HCT116 (cell line): ENCODE results near the gene DYNLRB1. TPM values are rescaled to one million over a fixed set of nuclear protein-coding genes. Genes with fewer than 3 reads are reported as not detected.

Experiments
- ATAC-seq: fragments of 200-7000 bp; cut with Tn5 transposase; 2 replicates; pipeline ENCODE4 v1.9.1; 2020; ENCODE audit warnings: mild to moderate bottlenecking, moderate library complexity
- BruUV-seq: library from RNA; stranded (reverse); fragments of 400-500 nt; replicated peaks from 2 replicates; lab custom pipeline; 2021; lab: Mats Ljungman, UMichigan
- CTCF ChIA-PET: fragments of 300-600 bp; sonication (Branson Sonifier 250); formaldehyde crosslinking; loops from one replicate; lab custom pipeline; 2021; ENCODE audit warnings: antibody characterized with exemption; lab: Charles Lee
- POLR2A ChIA-PET: fragments of 300-600, 350-600 bp; sonication (Branson Sonifier 250); formaldehyde crosslinking; loops from one replicate; lab custom pipeline; 2021; ENCODE audit warnings: antibody characterized with exemption; lab: Charles Lee
- RAD21 ChIA-PET, 2 experiments: fragments of 300-600 bp; sonication (Branson Sonifier 250); formaldehyde crosslinking; loops; one replicate each; lab custom pipeline; 2023; ENCODE audit warnings: low total read pairs in 2 of 2; ENCODE audit not compliant: uncharacterized antibody in 2 of 2, unreplicated experiment in 2 of 2, low non-redundant PET in 1 of 2; lab: Charles Lee
- DNase-seq: peaks from one replicate; pipeline ENCODE4 v3.0.0-alpha.2; 2010; ENCODE audit warnings: low read depth, low spot score
- H2AFZ ChIP-seq: fragments of 200-600 bp; shearing (Covaris generic), sonication (generic); 2 replicates; pipeline ENCODE4 v1.6.1; 2017; ENCODE audit warnings: low read depth, mixed run types, mixed read lengths, antibody characterized with exemption, low read length; ENCODE audit not compliant: poor library complexity, severe bottlenecking
- H3K27ac ChIP-seq: 2 replicates; pipeline ENCODE4 v1.5.1; 2012; ENCODE audit warnings: low read depth, low read length
- H3K27me3 ChIP-seq: fragments of 200-600 bp; sonication (generic); 2 replicates; pipeline ENCODE4 v1.6.1; 2016; ENCODE audit warnings: mixed run types, low read length, mixed read lengths; ENCODE audit not compliant: insufficient read depth
- H3K36me3 ChIP-seq, 2 experiments: fragments of 200-500 bp in 1 of 2; fragments of 200-600 bp in 1 of 2; sonication (Bioruptor generic) in 1 of 2; sonication (generic) in 1 of 2; 2 replicates each; pipeline versions ENCODE4 v1.5.1 to v1.6.1; 2014 to 2016; ENCODE audit warnings: low read length in 2 of 2, inconsistent platforms in 1 of 2, mixed read lengths in 1 of 2, mixed run types in 1 of 2; ENCODE audit not compliant: insufficient read depth in 2 of 2, control insufficient read depth in 1 of 2
- H3K4me1 ChIP-seq, 2 experiments: fragments of 200-600 bp in 1 of 2; sonication (generic) in 1 of 2; 2 replicates each; pipeline versions ENCODE4 v1.5.1 to v1.6.1; 2012 to 2017; ENCODE audit warnings: low read length in 2 of 2, inconsistent platforms in 1 of 2, mild to moderate bottlenecking in 1 of 2, mixed read lengths in 1 of 2, mixed run types in 1 of 2, moderate library complexity in 1 of 2; ENCODE audit not compliant: insufficient read depth in 2 of 2, control insufficient read depth in 1 of 2
- H3K4me2 ChIP-seq: fragments of 200-600 bp; sonication (generic); 2 replicates; pipeline ENCODE4 v1.6.1; 2017; ENCODE audit warnings: mixed run types, low read length, mixed read lengths
- H3K4me3 ChIP-seq, 2 experiments: fragments of 200-600 bp in 1 of 2; sonication (generic) in 1 of 2; replicated peaks in 1 of 2; 2 replicates each; pipeline ENCODE4 v1.5.1; 2011 to 2016; ENCODE audit warnings: low read length in 2 of 2, control low read depth in 1 of 2, low read depth in 1 of 2, mild to moderate bottlenecking in 1 of 2, mixed read lengths in 1 of 2, mixed run types in 1 of 2
- H3K79me2 ChIP-seq: fragments of 200-600 bp; sonication (generic); 2 replicates; pipeline ENCODE4 v1.6.1; 2017; ENCODE audit warnings: mild to moderate bottlenecking, mixed run types, low read length, moderate library complexity, mixed read lengths; ENCODE audit not compliant: insufficient read depth
- H3K9ac ChIP-seq: fragments of 200-600 bp; sonication (generic); 2 replicates; pipeline ENCODE4 v1.6.1; 2016; ENCODE audit warnings: low read length, mixed read lengths
- H3K9me2 ChIP-seq: fragments of 200-600 bp; sonication (generic), shearing (Covaris generic); 2 replicates; pipeline ENCODE4 v1.6.1; 2017; ENCODE audit warnings: mixed run types, mild to moderate bottlenecking, moderate library complexity; ENCODE audit not compliant: insufficient read depth
- H3K9me3 ChIP-seq, 2 experiments: fragments of 200-500 bp in 1 of 2; fragments of 200-600 bp in 1 of 2; sonication (Bioruptor generic) in 1 of 2; sonication (generic) in 1 of 2; 2 replicates each; pipeline ENCODE4 v1.6.1; 2014 to 2017; ENCODE audit warnings: low read length in 2 of 2, mixed read lengths in 2 of 2, inconsistent platforms in 1 of 2, low read depth in 1 of 2, mild to moderate bottlenecking in 1 of 2, mixed run types in 1 of 2, moderate library complexity in 1 of 2; ENCODE audit not compliant: control insufficient read depth in 1 of 2, insufficient read depth in 1 of 2
- H4K20me1 ChIP-seq: fragments of 200-600 bp; sonication (generic), shearing (Covaris generic); 2 replicates; pipeline ENCODE4 v1.6.1; 2017; ENCODE audit warnings: mixed run types, mild to moderate bottlenecking, moderate library complexity; ENCODE audit not compliant: insufficient read depth
- CEBPB ChIP-seq: IDR thresholded peaks from 2 replicates; pipeline ENCODE4 v1.6.1; 2012; ENCODE audit warnings: low read depth
- CTCF ChIP-seq, 3 experiments: fragments of 200-600 bp in 1 of 3; sonication (generic) in 1 of 3; IDR thresholded peaks in 2 of 3; conservative IDR thresholded peaks in 1 of 3; 2 replicates each; pipeline ENCODE4 v1.5.1; 2012 to 2017; ENCODE audit warnings: low read depth in 2 of 3, low read length in 2 of 3, antibody characterized with exemption in 1 of 3, borderline replicate concordance in 1 of 3, control low read depth in 1 of 3, mild to moderate bottlenecking in 1 of 3, mixed read lengths in 1 of 3, mixed run types in 1 of 3, moderate library complexity in 1 of 3; ENCODE audit not compliant: insufficient read depth in 1 of 3
- EGR1 ChIP-seq: IDR thresholded peaks from 2 replicates; pipeline ENCODE4 v1.6.1; 2012; ENCODE audit warnings: low read depth
- EZH2phosphoT487 ChIP-seq: fragments of 200-600 bp; IDR thresholded peaks from 2 replicates; pipeline ENCODE4 v1.6.1; 2018; ENCODE audit warnings: antibody characterized with exemption, borderline replicate concordance
- FOSL1 ChIP-seq: IDR thresholded peaks from 2 replicates; pipeline ENCODE4 v1.6.1; 2012; ENCODE audit warnings: low read depth
- JUND ChIP-seq: IDR thresholded peaks from 2 replicates; pipeline ENCODE4 v1.6.1; 2012
- POLR2A ChIP-seq: IDR thresholded peaks from 2 replicates; pipeline ENCODE4 v1.7.0; 2011; ENCODE audit warnings: borderline replicate concordance; ENCODE audit not compliant: insufficient read depth, insufficient read length; ENCODE audit errors: extremely low read depth
- RAD21 ChIP-seq: IDR thresholded peaks from 2 replicates; pipeline ENCODE4 v1.6.1; 2012; ENCODE audit warnings: low read depth, mild to moderate bottlenecking
- SRF ChIP-seq: IDR thresholded peaks from 2 replicates; pipeline ENCODE4 v1.6.1; 2012; ENCODE audit warnings: low read depth
- YY1 ChIP-seq: IDR thresholded peaks from 2 replicates; pipeline ENCODE4 v1.6.1; 2011; ENCODE audit warnings: low read length, low read depth, moderate library complexity, mild to moderate bottlenecking; ENCODE audit not compliant: insufficient replicate concordance; ENCODE audit errors: extremely low read depth
- intact Hi-C: fragments of 100-400 bp; cut with micrococcal nuclease; formaldehyde crosslinking; loops from 2 replicates; pipeline ENCODE4 v1.10.0; 2022
- total RNA-seq: library from RNA; stranded (reverse); gene quantifications from one replicate; pipeline ENCODE4 v1.2.1, GENCODE V29; 2021; ENCODE audit not compliant: unreplicated experiment

The DYNLRB1 gene
- total RNA-seq, 1 experiment from 2014 or later = 106 TPM

- BruUV-seq = no TSS peak
- peaks cover 0 to 12% of the 10 kb centered on the region in 2 experiments; a peak in 1 of 4 replicates for H3K4me1 ChIP-seq
- H3K27me3 ChIP-seq = no peaks in the 10 kb centered on the region
- intact Hi-C loops = no loop called here
- no peaks in the 10 kb centered on the region for H3K79me2 ChIP-seq
- ChIA-PET RAD21 (interaction anchor here in 1 of 2 experiments (0.8 kb wide), 1 partner anchor 136 kb away, joined by 3 read pairs; no protein-coding TSS in a partner anchor), POLR2A (no interaction called here), CTCF (no interaction called here)
- H3K9ac ChIP-seq = no peak overlapping the region
- no peak overlapping the region for H3K27ac ChIP-seq
- TF ChIP-seq YY1 (no peak), RAD21 (no peak), CEBPB (no peak), POLR2A (no peak), FOSL1 (no peak), CTCF (IDR thresholded peaks at IDR 0.05 in 2 of 3, conservative IDR thresholded peaks at IDR 0.05 in 1 of 3; ENCODE audit: borderline replicate concordance in 1 of 3, insufficient read depth in 1 of 3, low read depth in 2 of 3, low read length in 2 of 3) (no peak), EGR1 (no peak), EZH2phosphoT487 (no peak), JUND (no peak), SRF (no peak)
- ATAC-seq (no peak), DNase-seq (no peak)
- no peaks in the 10 kb centered on the region for H4K20me1 ChIP-seq
- 0 out of 4 replicates have a peak, but pooled peaks cover 2 to 4% of the 10 kb centered on the region in 2 experiments for H3K36me3 ChIP-seq
- no peak overlapping the region for H3K4me3 ChIP-seq
- H2AFZ ChIP-seq = no peak overlapping the region
- H3K9me2 ChIP-seq = no peaks in the 10 kb centered on the region
- H3K9me3 ChIP-seq = no peaks in the 10 kb centered on the region
- H3K4me2 ChIP-seq = no peak overlapping the region
Measured at GRCh38 chr20:34575271-34575670, 59.0 kb downstream of the DYNLRB1 start.
